Stimulated activated CD4-positive, alpha-beta T cell treated with anti-CD3 and anti-CD28 coated beads, Interleukin-15, amount 100 ng/mL, for 48 hours (primary cell): ENCODE measurements around the gene OR2S2.

Experiments used
- DNase-seq, 2 donors: peaks; one replicate each; pipeline ENCODE4 v3.0.0-alpha.2; 2020; ENCODE audit warnings: low read depth in 2 of 2

The OR2S2 gene

DNA sequence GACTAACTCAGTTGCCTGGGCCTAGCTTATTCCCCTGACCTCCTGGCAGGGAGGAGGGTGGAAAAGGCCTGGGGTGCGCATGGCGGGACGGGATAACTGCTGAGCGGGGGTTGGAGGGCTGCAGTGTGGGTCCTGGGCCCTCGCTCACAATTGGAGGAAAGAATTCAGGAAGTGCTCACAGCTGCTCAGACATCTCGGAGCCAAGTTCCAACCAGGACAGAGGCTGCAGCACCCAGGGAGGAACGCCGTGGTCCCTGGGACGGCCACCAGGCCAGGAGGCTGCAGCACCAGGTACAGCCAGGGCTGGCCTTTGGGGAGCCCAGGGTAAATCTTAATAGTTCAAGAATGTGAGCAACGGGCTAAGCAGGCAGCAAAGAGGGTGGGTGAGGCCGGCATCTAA is 48.7 kb downstream of the OR2S2 start, which contains the start of gene SPAAR:
Gene SPAAR, plus strand, starts transcription at position 217 of the 400 bp plus-strand sequence. CDS start 974 bp downstream, outside the sequence.
- no peak for DNase-seq

DNA sequence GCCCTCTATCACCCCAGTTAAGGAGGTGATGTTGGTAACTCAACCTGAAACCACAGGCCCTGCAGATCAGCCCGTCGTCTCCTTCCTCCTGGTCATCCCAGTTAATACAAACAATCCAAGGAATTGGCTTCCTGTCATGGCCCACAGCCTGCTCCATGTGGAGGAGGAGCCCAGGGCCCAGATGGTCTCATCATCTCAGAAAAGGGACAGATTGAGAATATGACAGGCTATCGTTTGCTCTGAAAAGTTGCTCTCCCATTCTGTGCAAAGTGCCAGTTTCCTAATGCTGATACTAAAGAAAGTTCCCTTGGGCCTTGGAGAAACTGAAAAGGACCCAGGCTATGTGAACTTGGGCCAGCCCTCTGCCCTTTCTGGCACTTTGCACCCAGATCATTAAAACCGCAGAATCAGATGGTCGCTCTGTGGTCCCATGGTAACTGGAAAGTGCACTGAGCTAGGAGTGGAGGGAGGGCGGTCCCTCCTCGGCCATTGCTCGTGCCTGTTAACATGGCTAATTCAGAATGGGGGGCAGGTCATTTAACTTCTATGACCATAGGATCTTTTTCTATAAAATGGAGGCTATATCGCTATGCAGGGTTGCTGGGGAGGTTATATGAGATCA is 49.3 kb downstream of the OR2S2 start:
- DNase-seq = no peak

DNA sequence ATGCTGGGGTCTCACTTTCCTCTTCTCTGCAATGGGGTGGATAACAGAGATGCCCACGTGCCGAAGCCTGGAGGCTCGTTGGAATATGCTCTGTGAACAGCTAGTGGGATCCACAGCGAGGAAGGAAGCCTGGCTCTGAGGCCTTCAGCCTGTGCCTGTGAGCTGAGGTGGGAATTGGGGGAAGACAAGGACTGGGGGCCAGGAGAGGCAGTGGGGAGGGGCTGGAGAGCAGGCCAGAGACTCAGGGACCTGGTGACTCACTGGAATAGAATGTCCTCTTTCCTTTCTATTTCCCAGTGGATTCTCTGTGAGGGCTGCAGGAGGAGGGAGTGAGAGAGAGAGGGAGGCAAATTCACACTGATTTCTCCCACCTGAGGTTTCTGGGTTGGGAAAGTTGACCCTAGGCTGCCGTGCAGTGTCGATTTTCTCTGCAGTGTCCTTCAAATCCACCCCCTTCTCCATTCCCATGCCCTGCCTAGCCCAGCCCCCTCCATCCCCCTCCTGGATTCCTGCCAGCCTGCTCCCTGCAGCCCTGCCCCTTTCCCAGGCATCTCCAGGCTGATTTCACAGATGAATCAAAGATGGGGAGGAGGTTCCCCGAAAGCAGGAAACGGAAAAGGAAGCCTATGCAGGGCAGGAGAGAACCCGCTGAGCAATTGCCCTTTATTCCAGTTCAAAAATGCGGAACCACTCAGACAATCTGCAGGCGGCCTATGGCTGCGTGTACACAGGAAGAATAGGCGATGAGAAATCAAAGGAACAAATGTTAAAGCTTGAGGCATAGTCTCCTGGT is 50.0 kb downstream of the OR2S2 start:
- no peak for DNase-seq
